ENCODE measurements around the gene KBTBD7. TPM values are rescaled to one million over a fixed set of nuclear protein-coding genes. Genes with fewer than 3 reads are reported as not detected.

The KBTBD7 gene
- total RNA-seq, 1 donor, result 9.2 TPM

Other genes with a start within 250 kb of the KBTBD7 start
- 163 TPM for gene ELF1, start 175.3 kb downstream of the KBTBD7 start, total RNA-seq
- gene WBP4, start 133.1 kb downstream of the KBTBD7 start, total RNA-seq, result 1.6 TPM
- gene KBTBD6, start 61.8 kb downstream of the KBTBD7 start, total RNA-seq, result 5.7 TPM
- 5.7 TPM for gene MTRF1, start 69.0 kb upstream of the KBTBD7 start, total RNA-seq
- 6.7 TPM for gene NAA16, start 116.7 kb upstream of the KBTBD7 start, total RNA-seq